ENCODE results near the gene FILIP1.

DNA sequence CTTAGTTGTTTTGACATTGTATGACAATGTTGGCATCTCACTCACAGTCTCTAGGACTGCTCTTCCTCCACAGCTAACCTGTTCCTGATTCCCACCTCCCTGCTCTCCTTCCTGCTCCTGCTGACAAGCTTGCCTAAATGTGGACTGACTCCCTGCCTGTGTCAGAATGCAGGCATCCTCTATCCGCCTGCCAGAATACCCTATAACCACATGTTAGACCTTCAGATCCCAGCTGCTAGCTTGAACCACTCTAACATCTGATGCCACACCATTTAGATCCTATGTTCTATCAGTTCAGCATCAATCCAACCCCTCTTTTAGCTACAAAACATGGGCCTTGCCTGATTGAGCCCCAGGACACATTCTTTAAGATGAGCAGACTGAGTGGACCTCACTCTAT is 12.2 kb downstream of the FILIP1 start:
- TF ChIP-seq, protein P1, sequence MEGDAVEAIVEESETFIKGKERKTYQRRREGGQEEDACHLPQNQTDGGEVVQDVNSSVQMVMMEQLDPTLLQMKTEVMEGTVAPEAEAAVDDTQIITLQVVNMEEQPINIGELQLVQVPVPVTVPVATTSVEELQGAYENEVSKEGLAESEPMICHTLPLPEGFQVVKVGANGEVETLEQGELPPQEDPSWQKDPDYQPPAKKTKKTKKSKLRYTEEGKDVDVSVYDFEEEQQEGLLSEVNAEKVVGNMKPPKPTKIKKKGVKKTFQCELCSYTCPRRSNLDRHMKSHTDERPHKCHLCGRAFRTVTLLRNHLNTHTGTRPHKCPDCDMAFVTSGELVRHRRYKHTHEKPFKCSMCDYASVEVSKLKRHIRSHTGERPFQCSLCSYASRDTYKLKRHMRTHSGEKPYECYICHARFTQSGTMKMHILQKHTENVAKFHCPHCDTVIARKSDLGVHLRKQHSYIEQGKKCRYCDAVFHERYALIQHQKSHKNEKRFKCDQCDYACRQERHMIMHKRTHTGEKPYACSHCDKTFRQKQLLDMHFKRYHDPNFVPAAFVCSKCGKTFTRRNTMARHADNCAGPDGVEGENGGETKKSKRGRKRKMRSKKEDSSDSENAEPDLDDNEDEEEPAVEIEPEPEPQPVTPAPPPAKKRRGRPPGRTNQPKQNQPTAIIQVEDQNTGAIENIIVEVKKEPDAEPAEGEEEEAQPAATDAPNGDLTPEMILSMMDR (IDR thresholded peaks at IDR 0.05; ENCODE audit: borderline replicate concordance, extremely low read depth, low read length, poor library complexity, severe bottlenecking), result no peak
- TF ChIP-seq EZH2 (IDR thresholded peaks at IDR 0.05; ENCODE audit: borderline replicate concordance, low read depth, low read length, severe bottlenecking), result no peak

All from DND-41 (cell line).